K562 (cell line): ENCODE results near the gene DHRS2. TPM values are rescaled to one million over a fixed set of nuclear protein-coding genes. Genes with fewer than 3 reads are reported as not detected.

Source experiments
- ATAC-seq: fragments of 200-7000 bp; cut with Tn5 transposase; 3 replicates; pipeline ENCODE4 v1.9.1; 2020; ENCODE audit warnings: moderate library complexity
- BruUV-seq: library from RNA; stranded (reverse); fragments of 400-500 nt; replicated peaks from 2 replicates; lab custom pipeline; 2021; lab: Mats Ljungman, UMichigan
- CTCF ChIA-PET: fragments of 300-600 bp; formaldehyde crosslinking; extraction: SDS; loops from one replicate; lab custom pipeline; 2021; ENCODE audit warnings: low intra/inter-chr PET ratio; lab: Yijun Ruan, JAX
- POLR2A ChIA-PET: fragments of 300-600, 350-650 bp; sonication (Branson Sonifier 250); formaldehyde crosslinking; extraction: SDS; loops from one replicate; lab custom pipeline; 2021; ENCODE audit warnings: antibody characterized with exemption, inconsistent platforms; lab: Yijun Ruan, JAX
- DNase-seq, 4 experiments: peaks; one replicate each; pipeline versions ENCODE4 v3.0.0 to v3.0.0-alpha.2; 2011 to 2018; ENCODE audit warnings: low spot score in 3 of 4, mixed read lengths in 3 of 4; ENCODE audit errors: extremely low read depth in 1 of 4
- FAIRE-seq: peaks from 2 replicates; lab custom pipeline; 2011; peaks lifted over from hg19 to GRCh38; lab: Jason Lieb, UNC
- H2AFZ ChIP-seq: 2 replicates; pipeline ENCODE4 v1.6.0; 2011; ENCODE audit warnings: low read depth, low read length, control low read depth, inconsistent platforms
- H3K27ac ChIP-seq: fragments of 200-600 bp; 3 replicates; pipeline ENCODE4 v1.8.0; 2011; ENCODE audit warnings: low read depth, mild to moderate bottlenecking, control low read depth, inconsistent platforms, low read length, moderate library complexity, mixed read lengths; ENCODE audit errors: extremely low read depth
- H3K27me3 ChIP-seq, 2 experiments: fragments of 300-600 bp in 1 of 2; 2 replicates in 1 of 2; 3 replicates in 1 of 2; pipeline versions ENCODE4 v1.6.0 to v1.8.0; 2011; ENCODE audit warnings: inconsistent platforms in 2 of 2, low read length in 2 of 2, mild to moderate bottlenecking in 1 of 2, mixed read lengths in 1 of 2, moderate library complexity in 1 of 2; ENCODE audit not compliant: control insufficient read depth in 2 of 2, insufficient read depth in 2 of 2
- H3K36me3 ChIP-seq: fragments of 300-600 bp; 3 replicates; pipeline ENCODE4 v1.8.0; 2011; ENCODE audit warnings: mild to moderate bottlenecking, low read length, inconsistent platforms; ENCODE audit not compliant: control insufficient read depth, insufficient read depth
- H3K4me1 ChIP-seq, 2 experiments: fragments of 200-600 bp in 1 of 2; replicated peaks in 1 of 2; 2 replicates in 1 of 2; 3 replicates in 1 of 2; pipeline versions ENCODE4 v1.5.1 to v1.8.0; 2011; ENCODE audit warnings: inconsistent platforms in 2 of 2, low read length in 2 of 2, mild to moderate bottlenecking in 1 of 2, mixed read lengths in 1 of 2, moderate library complexity in 1 of 2; ENCODE audit not compliant: control insufficient read depth in 2 of 2, insufficient read depth in 2 of 2
- H3K4me2 ChIP-seq: 2 replicates; pipeline ENCODE4 v1.6.1; 2011; ENCODE audit warnings: low read length, control low read depth, inconsistent platforms, mixed read lengths; ENCODE audit not compliant: insufficient read depth
- H3K4me3 ChIP-seq: fragments of 200-600 bp; sonication (generic), shearing (Covaris generic); 2 replicates; pipeline ENCODE4 v1.5.1; 2016; ENCODE audit warnings: control low read depth, inconsistent platforms
- H3K79me2 ChIP-seq: fragments of 200-600 bp; 3 replicates; pipeline ENCODE4 v1.8.0; 2011; ENCODE audit warnings: low read length, inconsistent platforms; ENCODE audit not compliant: control insufficient read depth, insufficient read depth
- H3K9ac ChIP-seq, 2 experiments: 2 replicates each; pipeline versions ENCODE4 v1.6.0 to v1.6.1; 2011; ENCODE audit warnings: low read depth in 2 of 2, low read length in 2 of 2, control low read depth in 1 of 2, inconsistent platforms in 1 of 2, mild to moderate bottlenecking in 1 of 2, mixed read lengths in 1 of 2; ENCODE audit not compliant: insufficient read depth in 1 of 2
- H3K9me1 ChIP-seq: one replicate; pipeline ENCODE4 v1.6.0; 2011; ENCODE audit warnings: inconsistent platforms, mild to moderate bottlenecking, low read length, moderate library complexity; ENCODE audit not compliant: control insufficient read depth, insufficient read depth
- H3K9me3 ChIP-seq: replicated peaks from 2 replicates; pipeline ENCODE4 v1.5.1; 2011; ENCODE audit warnings: low read depth, low read length, inconsistent platforms; ENCODE audit not compliant: control insufficient read depth, insufficient read depth
- H4K20me1 ChIP-seq: replicated peaks from 2 replicates; pipeline ENCODE4 v1.6.1; 2011; ENCODE audit warnings: low read length, inconsistent platforms, mixed read lengths; ENCODE audit not compliant: control insufficient read depth, insufficient read depth
- HIVEP1 ChIP-seq: fragments of 250-450 bp; sonication (Bioruptor Pico); IDR thresholded peaks from 2 replicates; pipeline ENCODE4 v1.4.0; 2020; ENCODE audit warnings: mild to moderate bottlenecking
- HNRNPH1 ChIP-seq: fragments of 200-400 bp; formaldehyde crosslinking; optimal IDR thresholded peaks from 2 replicates; pipeline ENCODE3; 2017; ENCODE audit warnings: low read depth, mild to moderate bottlenecking, low read length, moderate library complexity
- MTA1 ChIP-seq: fragments of 450-650 bp; IDR thresholded peaks from 2 replicates; pipeline ENCODE4 v1.6.1; 2017; ENCODE audit warnings: borderline replicate concordance
- NFRKB ChIP-seq: fragments of 450-650 bp; IDR thresholded peaks from 2 replicates; pipeline ENCODE4 v1.6.1; 2016; ENCODE audit warnings: low read depth
- PCBP2 ChIP-seq: fragments of 200-400 bp; formaldehyde crosslinking; IDR thresholded peaks from 2 replicates; pipeline ENCODE4 v1.6.1; 2018; ENCODE audit warnings: low read length, low read depth, mild to moderate bottlenecking, moderate library complexity; ENCODE audit not compliant: poor library complexity, severe bottlenecking
- ZNF445 ChIP-seq: fragments of 250-450 bp; sonication (Bioruptor Pico); IDR thresholded peaks from 2 replicates; pipeline ENCODE4 v1.4.0; 2020; ENCODE audit warnings: low read depth, mild to moderate bottlenecking, moderate library complexity
- WGBS: fragments of 100-300 bp; shearing (Covaris generic); methylation state at CpG from one replicate; pipeline ENCODE4 v1.1.6; 2016; ENCODE audit warnings: low coverage, mixed read lengths; ENCODE audit not compliant: insufficient coverage; ENCODE audit errors: missing lambda C conversion rate; 5-methylcytosine and 5-hydroxymethylcytosine counted together
- in situ Hi-C: fragments of 300-500 bp; cut with MboI; formaldehyde crosslinking; loops from 4 replicates; pipeline ENCODE4 v1.15.0; 2018; ENCODE audit warnings: inconsistent platforms, mixed read lengths
- intact Hi-C: fragments of 100-400 bp; cut with micrococcal nuclease; formaldehyde crosslinking; loops from 2 replicates; pipeline ENCODE4 v1.14.2; 2022
- polyA plus RNA-seq, 8 experiments: library from polyadenylated mRNA; depleted of rRNA in 4 of 8; stranded (reverse) in 5 of 8; unstranded in 3 of 8; fragments of >200 nt; fragmentation: Nextera tagmentation in 2 of 8; fragmentation: Illumina TruSeq in 1 of 8; extraction: Ambion mirVana in 2 of 8; extraction: Trizol in 1 of 8; gene quantifications; 2 replicates each; pipeline versions ENCODE4 v1.2.1 to v1.2.3, GENCODE V29; 2011 to 2014; ENCODE audit warnings: inconsistent platforms in 1 of 8, missing spikeins in 1 of 8
- total RNA-seq, 7 experiments: library from RNA; depleted of rRNA in 6 of 7; stranded (reverse); fragments of >200 nt in 6 of 7; fragmentation: Illumina TruSeq in 2 of 7; extraction: Trizol in 2 of 7; gene quantifications; 2 replicates each; pipeline versions ENCODE4 v1.2.1 to v1.2.3, GENCODE V29; 2011 to 2021; ENCODE audit warnings: low replicate concordance in 1 of 7
- TF ChIP-seq, protein P1 (sequence below): sonication (generic); formaldehyde crosslinking; IDR thresholded peaks from 2 replicates; pipeline ENCODE4 v1.8.0; 2022; ENCODE audit warnings: missing genetic modification reagents, mild to moderate bottlenecking, borderline replicate concordance
- TF ChIP-seq, protein P2 (sequence below): fragments of 450-650 bp; formaldehyde crosslinking; IDR thresholded peaks from 2 replicates; pipeline ENCODE4 v1.4.0; 2022; ENCODE audit warnings: mild to moderate bottlenecking, moderate library complexity
- TF ChIP-seq, protein P3 (sequence below), 3 experiments: fragments of 200-800 bp in 1 of 3; sonication (Bioruptor generic) in 1 of 3; sonication (generic) in 1 of 3; formaldehyde crosslinking in 1 of 3; IDR thresholded peaks; 2 replicates each; pipeline versions ENCODE4 v1.6.1 to v1.8.0; 2016 to 2022; ENCODE audit warnings: mild to moderate bottlenecking in 2 of 3, missing compliant biosample characterization in 2 of 3, missing genetic modification characterization in 2 of 3, missing genetic modification reagents in 1 of 3

DHRS2 gene
- total and polyA plus RNA-seq, 9 of the 15 experiments (the other 6 are each of a cell fraction or from before 2014, with no cell fraction given), result 2.9 to 96.8 (median 64.4) TPM

DNA sequence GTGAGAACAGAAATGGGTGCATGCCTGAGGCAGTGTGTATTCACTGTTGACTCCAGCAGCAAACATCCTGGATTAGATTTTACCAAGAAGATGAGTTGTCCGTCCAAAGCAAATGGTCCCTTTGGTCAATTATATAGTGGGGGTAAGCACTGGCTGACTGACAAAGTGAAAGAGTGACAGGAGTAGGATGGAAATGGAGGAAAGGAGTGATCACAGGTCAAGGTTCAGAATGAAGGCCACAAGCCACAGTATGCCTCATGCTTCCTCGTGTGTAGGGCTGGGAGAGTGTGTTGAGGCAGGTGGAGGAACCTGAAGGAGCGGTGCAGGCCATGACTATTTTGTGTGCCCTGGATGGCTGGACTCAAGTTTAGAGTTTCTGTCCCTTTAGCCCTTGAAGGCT lies 14.3 kb downstream of the DHRS2 start (continued):
- TF ChIP-seq HNRNPH1 (no peak), HIVEP1 (CRISPR knock-in tag) (no peak)
- TF ChIP-seq, protein P1, sequence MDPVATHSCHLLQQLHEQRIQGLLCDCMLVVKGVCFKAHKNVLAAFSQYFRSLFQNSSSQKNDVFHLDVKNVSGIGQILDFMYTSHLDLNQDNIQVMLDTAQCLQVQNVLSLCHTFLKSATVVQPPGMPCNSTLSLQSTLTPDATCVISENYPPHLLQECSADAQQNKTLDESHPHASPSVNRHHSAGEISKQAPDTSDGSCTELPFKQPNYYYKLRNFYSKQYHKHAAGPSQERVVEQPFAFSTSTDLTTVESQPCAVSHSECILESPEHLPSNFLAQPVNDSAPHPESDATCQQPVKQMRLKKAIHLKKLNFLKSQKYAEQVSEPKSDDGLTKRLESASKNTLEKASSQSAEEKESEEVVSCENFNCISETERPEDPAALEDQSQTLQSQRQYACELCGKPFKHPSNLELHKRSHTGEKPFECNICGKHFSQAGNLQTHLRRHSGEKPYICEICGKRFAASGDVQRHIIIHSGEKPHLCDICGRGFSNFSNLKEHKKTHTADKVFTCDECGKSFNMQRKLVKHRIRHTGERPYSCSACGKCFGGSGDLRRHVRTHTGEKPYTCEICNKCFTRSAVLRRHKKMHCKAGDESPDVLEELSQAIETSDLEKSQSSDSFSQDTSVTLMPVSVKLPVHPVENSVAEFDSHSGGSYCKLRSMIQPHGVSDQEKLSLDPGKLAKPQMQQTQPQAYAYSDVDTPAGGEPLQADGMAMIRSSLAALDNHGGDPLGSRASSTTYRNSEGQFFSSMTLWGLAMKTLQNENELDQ (CRISPR knock-in tag), result no peak
- TF ChIP-seq, protein P2, sequence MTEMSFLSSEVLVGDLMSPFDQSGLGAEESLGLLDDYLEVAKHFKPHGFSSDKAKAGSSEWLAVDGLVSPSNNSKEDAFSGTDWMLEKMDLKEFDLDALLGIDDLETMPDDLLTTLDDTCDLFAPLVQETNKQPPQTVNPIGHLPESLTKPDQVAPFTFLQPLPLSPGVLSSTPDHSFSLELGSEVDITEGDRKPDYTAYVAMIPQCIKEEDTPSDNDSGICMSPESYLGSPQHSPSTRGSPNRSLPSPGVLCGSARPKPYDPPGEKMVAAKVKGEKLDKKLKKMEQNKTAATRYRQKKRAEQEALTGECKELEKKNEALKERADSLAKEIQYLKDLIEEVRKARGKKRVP, result no peak

DNA sequence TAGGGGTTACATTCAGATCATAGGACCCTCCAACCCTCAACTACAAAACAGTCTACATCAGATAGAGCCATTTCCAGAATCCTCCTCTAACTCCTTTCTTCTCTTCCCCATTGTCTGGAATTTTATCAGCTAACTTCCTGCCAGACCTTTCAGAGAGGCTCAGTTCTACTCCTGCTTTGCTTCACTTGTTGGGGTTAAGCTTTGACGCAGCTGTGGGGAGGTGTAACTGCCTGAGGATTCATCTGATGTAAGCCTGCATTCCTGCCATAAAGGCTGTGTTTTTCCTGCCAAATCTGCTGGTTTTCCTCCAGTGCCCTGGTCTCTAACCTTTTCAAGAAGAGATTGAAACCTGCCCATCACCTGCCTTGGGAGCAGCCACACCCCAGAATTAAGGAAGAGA lies 16.9 kb downstream of the DHRS2 start:
- FAIRE-seq, result no peak
- ATAC-seq, result no peak

More for the DNA sequence above, 16.9 kb downstream of the DHRS2 start:
- POLR2A ChIA-PET, result no interaction called here
- TF ChIP-seq ZNF445 (CRISPR knock-in tag) (no peak), NFRKB (no peak), PCBP2 (no peak), MTA1 (no peak)
- TF ChIP-seq, protein P3, sequence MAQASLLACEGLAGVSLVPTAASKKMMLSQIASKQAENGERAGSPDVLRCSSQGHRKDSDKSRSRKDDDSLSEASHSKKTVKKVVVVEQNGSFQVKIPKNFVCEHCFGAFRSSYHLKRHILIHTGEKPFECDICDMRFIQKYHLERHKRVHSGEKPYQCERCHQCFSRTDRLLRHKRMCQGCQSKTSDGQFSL (CRISPR knock-in tag; IDR thresholded peaks at IDR 0.05), result no peak
- TF ChIP-seq, protein P3 (tag; IDR thresholded peaks at IDR 0.05), result no peak
- peaks cover 3% of the 10 kb centered on the region in 2 experiments; a peak in 2 of 5 replicates for H3K27me3 ChIP-seq
- in situ Hi-C loops (no loop called here), intact Hi-C loops (no loop called here)
- no peaks in the 10 kb centered on the region for H4K20me1 ChIP-seq
- no peaks in the 10 kb centered on the region for H3K4me1 ChIP-seq
- H3K9ac ChIP-seq, result no peak overlapping the region
- CTCF ChIA-PET, result no interaction called here
- no peak overlapping the region for H3K4me3 ChIP-seq
- H3K9me1 ChIP-seq, result no peaks in the 10 kb centered on the region
- DNase-seq, result no peak
- no peaks in the 10 kb centered on the region for H3K79me2 ChIP-seq
- no peak overlapping the region for H3K27ac ChIP-seq
- BruUV-seq, result no TSS peak
- H3K9me3 ChIP-seq, result no peaks in the 10 kb centered on the region
- H3K36me3 ChIP-seq, result no peaks in the 10 kb centered on the region
- WGBS, result 0% methylated on average over 1 of the region's 1 CpG
- no peak overlapping the region for H3K4me2 ChIP-seq
- H2AFZ ChIP-seq, result no peak overlapping the region
